GM23248 (cell line): ENCODE measurements around the gene DPPA3. TPM values are rescaled to one million over a fixed set of nuclear protein-coding genes. Genes with fewer than 3 reads are reported as not detected.

ENCODE experiments used
- DNase-seq: peaks from one replicate; pipeline ENCODE4 v3.0.0-alpha.2; 2015
- H2AFZ ChIP-seq: fragments of 200-600 bp; sonication (generic); 2 replicates; pipeline ENCODE4 v1.6.1; 2016; ENCODE audit warnings: antibody characterized with exemption
- H3F3A ChIP-seq: fragments of 200-600 bp; sonication (generic); 2 replicates; pipeline ENCODE4 v1.6.1; 2016; ENCODE audit warnings: mild to moderate bottlenecking, antibody characterized with exemption, mixed run types; ENCODE audit not compliant: insufficient read depth
- H3K27ac ChIP-seq: fragments of 200-600 bp; sonication (generic); 2 replicates; pipeline ENCODE4 v1.5.1; 2016; ENCODE audit warnings: mild to moderate bottlenecking
- H3K27me3 ChIP-seq: fragments of 200-600 bp; sonication (generic); replicated peaks from 2 replicates; pipeline ENCODE4 v1.6.1; 2016; ENCODE audit warnings: mild to moderate bottlenecking; ENCODE audit not compliant: insufficient read depth
- H3K36me3 ChIP-seq: fragments of 200-600 bp; sonication (generic); 2 replicates; pipeline ENCODE4 v1.6.1; 2016; ENCODE audit warnings: low read depth, mild to moderate bottlenecking
- H3K4me1 ChIP-seq: fragments of 200-600 bp; sonication (generic); 2 replicates; pipeline ENCODE4 v1.6.1; 2016; ENCODE audit warnings: mild to moderate bottlenecking; ENCODE audit not compliant: insufficient read depth
- H3K4me2 ChIP-seq: fragments of 200-600 bp; sonication (generic); one replicate; pipeline ENCODE4 v1.6.1; 2016; ENCODE audit warnings: mild to moderate bottlenecking; ENCODE audit not compliant: unreplicated experiment
- H3K4me3 ChIP-seq: fragments of 200-600 bp; sonication (generic); 2 replicates; pipeline ENCODE4 v1.5.1; 2016; ENCODE audit warnings: mild to moderate bottlenecking
- H3K79me2 ChIP-seq: fragments of 200-600 bp; sonication (generic); 2 replicates; pipeline ENCODE4 v1.6.1; 2016; ENCODE audit warnings: mild to moderate bottlenecking; ENCODE audit not compliant: insufficient read depth
- H3K9ac ChIP-seq: fragments of 200-600 bp; sonication (generic); 2 replicates; pipeline ENCODE4 v1.6.1; 2016; ENCODE audit warnings: mild to moderate bottlenecking
- H3K9me2 ChIP-seq: fragments of 200-600 bp; sonication (generic); 2 replicates; pipeline ENCODE4 v1.6.1; 2016; ENCODE audit warnings: mixed run types, mild to moderate bottlenecking, moderate library complexity; ENCODE audit not compliant: insufficient read depth
- H3K9me3 ChIP-seq: fragments of 200-600 bp; sonication (generic); one replicate; pipeline ENCODE4 v1.6.1; 2017; ENCODE audit warnings: low read depth
- H4K20me1 ChIP-seq: fragments of 200-600 bp; sonication (generic); 2 replicates; pipeline ENCODE4 v1.6.0; 2016; ENCODE audit not compliant: insufficient read depth
- EZH2 ChIP-seq: fragments of 200-600 bp; sonication (generic); IDR thresholded peaks from 2 replicates; pipeline ENCODE4 v1.6.1; 2018; ENCODE audit warnings: antibody characterized with exemption, mild to moderate bottlenecking; ENCODE audit not compliant: insufficient read depth, poor library complexity, severe bottlenecking
- EZH2phosphoT487 ChIP-seq: fragments of 200-600 bp; sonication (generic); IDR thresholded peaks from 2 replicates; pipeline ENCODE4 v1.6.1; 2018; ENCODE audit warnings: antibody characterized with exemption, moderate library complexity, mild to moderate bottlenecking, low read depth; ENCODE audit not compliant: insufficient read depth
- WGBS, 2 experiments: methylation state at CpG; one replicate each; pipeline ENCODE4 v1.1.6; 2015 to 2017; ENCODE audit warnings: low lambda C conversion rate in 2 of 2, low coverage in 1 of 2; ENCODE audit errors: missing lambda C conversion rate in 2 of 2; 5-methylcytosine and 5-hydroxymethylcytosine counted together
- in situ Hi-C: fragments of 300-500 bp; cut with MboI; formaldehyde crosslinking; loops from 2 replicates; pipeline ENCODE4 v1.15.0; 2020
- polyA plus RNA-seq: library from polyadenylated mRNA; unstranded; fragments of >200 nt; fragmentation: Nextera tagmentation; extraction: Ambion mirVana; gene quantifications from 2 replicates; pipeline ENCODE4 v1.2.1, GENCODE V29; 2016
- total RNA-seq: library from RNA; depleted of rRNA; stranded (reverse); fragments of >200 nt; shearing (Covaris generic); gene quantifications from 2 replicates; pipeline ENCODE4 v1.2.3, GENCODE V29; 2014

DPPA3 gene
- total and polyA plus RNA-seq, 2 experiments from 2014 or later = not detected

GRCh38 chr12:7678744-7679143, 32.5 kb upstream of the DPPA3 start:
- no peak for TF ChIP-seq EZH2phosphoT487
- no peak for TF ChIP-seq EZH2
- Histone ChIP-seq H3K36me3 (no peaks in the 10 kb centered on the region), H2AFZ (no peak overlapping the region), H3K4me2 (no peak overlapping the region), H3K79me2 (no peaks in the 10 kb centered on the region), H3K27me3 (peaks cover 5% of the 10 kb centered on the region), H3K9me3 (no peaks in the 10 kb centered on the region), H3K4me3 (no peak overlapping the region), H3K9me2 (no peaks in the 10 kb centered on the region), H3K9ac (no peak overlapping the region), H3K4me1 (no peaks in the 10 kb centered on the region), H4K20me1 (no peaks in the 10 kb centered on the region), H3K27ac (no peak overlapping the region), H3F3A (no peaks in the 10 kb centered on the region)
- no peak for DNase-seq
- in situ Hi-C loops = no loop called here
- 68 to 73% methylated on average over 8 of the region's 8 CpGs for WGBS, 2 experiments

- Histone ChIP-seq H3K79me2 (no peaks in the 10 kb centered on the region), H3K9me3 (no peaks in the 10 kb centered on the region), H3K9me2 (no peaks in the 10 kb centered on the region), H3K4me1 (no peaks in the 10 kb centered on the region), H2AFZ (no peak overlapping the region), H3K27ac (no peak overlapping the region), H3K9ac (no peak overlapping the region), H3K4me2 (no peak overlapping the region), H4K20me1 (no peaks in the 10 kb centered on the region), H3F3A (no peaks in the 10 kb centered on the region), H3K27me3 (peaks cover 5% of the 10 kb centered on the region), H3K4me3 (no peak overlapping the region), H3K36me3 (no peaks in the 10 kb centered on the region)
- in situ Hi-C loops = loop anchor here (5.0 kb wide), 1 partner anchor 123 kb away; no protein-coding TSS in a partner anchor
- WGBS, 2 experiments = 37 to 45% methylated on average over 9 of the region's 9 CpGs
- no peak for DNase-seq
- no peak for TF ChIP-seq EZH2
- TF ChIP-seq EZH2phosphoT487 = no peak
Observed at GRCh38 chr12:7679251-7680045, 31.8 kb upstream of the DPPA3 start.

GRCh38 chr12:7681535-7681934, 29.7 kb upstream of the DPPA3 start:
- Histone ChIP-seq H2AFZ (no peak overlapping the region), H4K20me1 (no peaks in the 10 kb centered on the region), H3K4me1 (no peaks in the 10 kb centered on the region), H3F3A (no peaks in the 10 kb centered on the region), H3K4me2 (no peak overlapping the region), H3K4me3 (no peak overlapping the region), H3K9me2 (no peaks in the 10 kb centered on the region), H3K79me2 (no peaks in the 10 kb centered on the region), H3K27me3 (no peaks in the 10 kb centered on the region), H3K27ac (no peak overlapping the region), H3K36me3 (no peaks in the 10 kb centered on the region), H3K9ac (no peak overlapping the region), H3K9me3 (no peaks in the 10 kb centered on the region)
- 18 to 26% methylated on average over 2 of the region's 2 CpGs for WGBS, 2 experiments
- in situ Hi-C loops = loop anchor here (5.0 kb wide), 1 partner anchor 121 kb away; no protein-coding TSS in a partner anchor
- no peak for DNase-seq
- TF ChIP-seq EZH2phosphoT487 (no peak), EZH2 (no peak)

DNA sequence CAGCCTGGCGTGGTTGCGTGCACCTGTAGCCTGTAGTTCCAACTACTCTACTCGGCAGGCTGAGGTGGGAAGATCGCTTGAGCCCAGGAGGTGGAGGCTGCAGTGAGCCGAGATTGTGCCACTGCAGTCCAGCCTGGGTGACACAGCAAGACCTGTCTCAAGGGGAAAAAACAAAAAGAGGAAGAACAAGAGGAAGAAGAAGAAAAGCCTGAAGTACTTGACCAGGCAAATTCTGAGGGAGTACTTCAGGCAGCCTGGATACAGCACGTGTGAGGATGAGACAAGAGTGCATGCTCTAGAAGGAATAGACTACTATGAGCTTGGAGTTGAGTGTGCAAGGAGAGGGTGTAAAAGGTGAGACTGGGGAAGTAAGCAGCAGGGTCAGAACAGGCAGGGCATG, 17.4 kb upstream of the DPPA3 start:
- Histone ChIP-seq H3K9me2 (no peaks in the 10 kb centered on the region), H3K4me2 (no peak overlapping the region), H3K9me3 (no peaks in the 10 kb centered on the region), H3K27me3 (peaks cover 11% of the 10 kb centered on the region), H4K20me1 (no peaks in the 10 kb centered on the region), H3K27ac (no peak overlapping the region), H3K4me1 (no peaks in the 10 kb centered on the region), H3F3A (no peaks in the 10 kb centered on the region), H2AFZ (no peak overlapping the region), H3K9ac (no peak overlapping the region), H3K4me3 (no peak overlapping the region), H3K79me2 (no peaks in the 10 kb centered on the region), H3K36me3 (no peaks in the 10 kb centered on the region)
- DNase-seq = no peak
- TF ChIP-seq EZH2 (no peak), EZH2phosphoT487 (no peak)
- in situ Hi-C loops = no loop called here
- 53 to 55% methylated on average over 6 of the region's 6 CpGs for WGBS, 2 experiments
